HG03060 (cell line): ENCODE data around the gene MCM6.

Experiments
- ATAC-seq: cut with Tn5 transposase; IDR thresholded peaks from one replicate; pipeline ENCODE4 v1.9.1; 2021; ENCODE audit warnings: low read depth, moderate number of reproducible peaks; ENCODE audit not compliant: unreplicated experiment

MCM6 gene

DNA sequence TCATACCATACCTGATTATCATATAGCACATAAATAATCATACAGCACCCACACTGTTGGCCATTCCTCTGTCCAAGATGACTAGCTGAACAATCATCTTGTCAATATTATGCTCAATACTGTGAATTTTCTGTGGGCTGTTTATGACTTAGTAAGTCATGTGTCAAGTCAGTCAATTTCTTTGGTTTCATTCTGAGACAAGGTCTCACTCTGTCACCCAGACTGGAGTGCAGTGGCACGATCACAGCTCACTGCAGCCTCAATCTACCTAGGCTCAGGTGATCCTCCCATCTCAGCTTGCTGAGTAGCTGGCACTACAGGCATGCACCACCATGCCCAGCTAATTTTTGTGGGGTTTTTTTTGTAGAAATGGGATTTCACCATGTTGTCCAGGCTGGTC, 5.7 kb downstream of the MCM6 start:
- ATAC-seq = peak; percentile 46

DNA sequence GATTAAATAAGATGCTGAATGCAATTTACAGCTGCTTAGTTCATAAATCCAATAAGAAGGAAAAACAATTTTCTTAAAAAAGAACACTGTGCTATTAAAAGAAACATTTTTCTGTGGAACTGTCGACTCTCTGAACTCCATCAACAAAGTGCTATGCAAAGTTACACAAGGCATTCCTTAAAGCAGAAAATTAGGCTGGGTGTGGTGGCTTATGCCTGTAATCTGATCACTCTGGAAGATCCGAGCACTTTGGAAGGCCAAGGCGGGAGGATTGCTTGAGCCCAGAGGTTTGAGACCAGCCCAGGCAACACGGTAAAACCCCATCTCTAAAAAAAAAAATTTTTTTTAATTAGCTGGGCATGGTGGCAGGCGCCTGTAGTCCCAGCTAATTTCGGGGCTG, 13.0 kb downstream of the MCM6 start:
- ATAC-seq = no peak

DNA sequence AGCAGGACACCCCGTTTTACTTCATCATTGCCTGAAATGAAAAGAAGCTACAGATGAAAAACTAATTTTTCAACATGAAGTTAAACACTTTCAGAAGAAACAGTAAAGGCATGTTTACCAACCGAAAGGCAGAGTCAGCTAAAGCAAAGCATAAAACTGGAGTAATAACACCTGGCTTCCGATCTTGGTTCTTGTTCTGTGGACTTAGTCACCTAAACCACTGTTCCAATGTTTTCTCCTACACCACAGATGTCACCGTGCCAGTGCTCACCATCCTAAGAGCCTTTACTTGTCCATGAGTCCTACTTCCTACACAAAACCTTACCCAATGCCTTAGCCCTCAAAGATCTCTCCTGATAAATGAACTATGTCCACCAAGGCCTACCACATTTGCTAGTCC, 13.5 kb downstream of the MCM6 start:
- ATAC-seq = no peak

DNA sequence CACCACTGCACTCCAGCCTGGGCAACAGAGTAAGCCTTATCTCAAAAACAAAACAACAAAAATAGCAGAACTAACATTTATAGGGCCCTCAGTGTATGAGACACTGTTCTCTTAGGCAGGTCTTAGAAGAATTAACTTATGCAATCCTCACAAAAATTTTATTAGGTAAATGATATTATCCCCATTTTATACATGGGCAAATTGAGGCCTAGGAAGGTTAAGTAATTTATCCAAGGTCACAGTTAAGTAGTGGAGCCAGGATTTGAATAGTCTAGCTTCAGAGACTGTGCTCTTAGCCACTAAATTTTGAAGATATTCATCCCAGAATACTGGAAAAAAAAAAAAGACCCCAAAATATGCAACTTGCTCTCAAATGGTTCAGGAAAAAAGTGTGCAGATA, 22.8 kb downstream of the MCM6 start:
- no peak for ATAC-seq

DNA sequence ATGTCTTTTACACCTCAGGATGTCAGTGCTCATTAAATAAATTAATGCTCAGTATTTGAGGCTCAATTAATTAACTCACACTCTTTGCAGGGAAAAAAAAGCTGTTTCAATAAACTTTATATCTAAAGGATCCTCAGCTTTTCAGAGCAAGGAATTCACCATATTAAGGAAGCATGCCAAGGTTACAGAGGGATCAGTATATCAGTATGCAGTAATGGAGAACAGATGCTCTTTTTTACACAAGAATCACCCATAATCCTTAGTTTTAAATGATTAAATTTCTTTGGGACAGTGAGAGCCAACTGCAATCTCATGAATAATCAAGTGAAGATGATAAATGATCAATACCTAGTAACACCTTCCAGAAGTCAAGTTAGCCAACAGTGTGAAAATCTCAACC, 24.4 kb downstream of the MCM6 start:
- no peak for ATAC-seq

DNA sequence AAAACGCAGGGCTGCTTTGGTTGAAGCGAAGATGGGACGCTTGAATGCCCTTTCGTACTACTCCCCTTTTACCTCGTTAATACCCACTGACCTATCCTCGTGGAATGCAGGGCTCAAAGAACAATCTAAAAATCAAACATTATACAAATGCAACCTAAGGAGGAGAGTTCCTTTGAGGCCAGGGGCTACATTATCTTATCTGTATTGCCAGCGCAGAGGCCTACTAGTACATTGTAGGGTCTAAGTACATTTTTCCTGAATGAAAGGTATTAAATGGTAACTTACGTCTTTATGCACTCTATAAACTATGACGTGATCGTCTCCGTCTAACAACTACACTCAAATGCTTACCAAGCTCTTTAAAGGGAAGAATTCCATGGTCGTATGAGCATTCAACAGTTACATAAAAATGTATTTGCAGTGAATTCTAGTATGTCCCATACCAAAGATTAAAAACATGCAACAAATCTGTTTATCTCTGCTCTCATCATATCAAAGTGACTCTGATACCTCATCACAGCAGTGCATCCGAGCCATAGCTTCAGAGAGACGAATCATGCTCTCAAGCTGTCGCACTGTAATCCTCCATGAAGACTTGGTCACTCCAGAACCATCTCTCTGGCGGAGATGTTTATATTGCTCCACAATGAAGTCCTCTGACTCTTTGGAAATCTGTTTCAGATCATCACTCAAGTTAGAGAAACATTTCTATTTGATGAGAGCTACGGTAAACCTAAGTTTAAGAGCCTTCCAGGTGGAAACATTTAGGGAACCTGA, 25.2 kb downstream of the MCM6 start:
- no peak for ATAC-seq

DNA sequence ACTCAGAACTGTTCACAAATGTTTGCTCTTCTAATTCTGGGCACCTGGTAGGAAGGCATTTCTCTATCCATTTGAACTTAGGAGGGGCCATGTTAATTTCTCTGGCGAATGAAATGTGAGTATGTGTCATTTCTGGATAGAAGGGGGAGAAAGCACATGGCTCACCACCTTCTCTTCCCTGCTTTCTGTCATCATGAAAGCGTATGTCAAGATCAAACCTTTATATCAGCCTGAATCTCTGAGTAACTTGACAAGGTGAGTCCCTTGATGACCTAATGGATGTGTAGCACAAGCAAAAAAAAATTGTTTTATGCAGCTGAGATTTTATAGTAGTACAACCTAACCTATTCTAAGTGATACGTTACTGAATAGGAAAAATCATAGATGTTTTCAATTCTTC, 27.2 kb downstream of the MCM6 start:
- no peak for ATAC-seq

DNA sequence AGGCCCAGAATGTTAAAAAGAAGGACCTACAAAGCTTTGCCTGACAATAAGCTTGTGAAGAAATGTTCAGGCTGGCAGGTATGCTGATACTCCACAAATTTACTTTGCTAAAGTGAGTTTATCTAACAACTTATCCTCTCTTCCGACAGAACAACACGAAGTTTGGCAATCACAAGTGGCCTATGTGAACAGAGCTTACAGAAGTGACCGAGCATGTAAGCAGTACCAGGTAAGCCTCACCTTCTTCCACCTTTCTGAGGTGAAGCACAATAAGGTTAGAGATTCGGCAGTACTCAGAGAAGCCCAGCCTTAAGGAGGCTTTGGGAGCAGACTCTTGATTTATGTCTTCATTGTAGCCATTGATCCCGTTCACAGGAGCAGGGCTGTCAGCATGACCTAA, 30.2 kb downstream of the MCM6 start:
- no peak for ATAC-seq

DNA sequence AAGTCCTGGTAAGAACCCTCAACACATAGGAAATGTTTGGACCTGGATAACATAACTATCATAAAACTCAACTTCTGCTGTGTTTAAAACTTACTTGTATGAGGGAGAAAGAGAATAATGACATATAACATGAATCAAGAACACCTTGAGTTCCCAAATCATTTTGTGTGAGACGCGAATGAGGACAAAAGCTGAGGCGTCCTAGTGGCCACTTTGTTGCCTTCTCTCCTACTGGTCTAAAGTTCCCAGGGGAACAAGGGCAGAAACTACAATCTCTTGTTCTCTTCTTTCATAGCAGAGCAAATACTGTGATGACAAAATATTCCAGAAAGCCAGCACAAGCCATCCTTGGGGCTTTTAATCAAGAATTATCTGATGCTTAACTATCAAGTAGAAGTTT, 31.0 kb downstream of the MCM6 start:
- ATAC-seq = no peak

DNA sequence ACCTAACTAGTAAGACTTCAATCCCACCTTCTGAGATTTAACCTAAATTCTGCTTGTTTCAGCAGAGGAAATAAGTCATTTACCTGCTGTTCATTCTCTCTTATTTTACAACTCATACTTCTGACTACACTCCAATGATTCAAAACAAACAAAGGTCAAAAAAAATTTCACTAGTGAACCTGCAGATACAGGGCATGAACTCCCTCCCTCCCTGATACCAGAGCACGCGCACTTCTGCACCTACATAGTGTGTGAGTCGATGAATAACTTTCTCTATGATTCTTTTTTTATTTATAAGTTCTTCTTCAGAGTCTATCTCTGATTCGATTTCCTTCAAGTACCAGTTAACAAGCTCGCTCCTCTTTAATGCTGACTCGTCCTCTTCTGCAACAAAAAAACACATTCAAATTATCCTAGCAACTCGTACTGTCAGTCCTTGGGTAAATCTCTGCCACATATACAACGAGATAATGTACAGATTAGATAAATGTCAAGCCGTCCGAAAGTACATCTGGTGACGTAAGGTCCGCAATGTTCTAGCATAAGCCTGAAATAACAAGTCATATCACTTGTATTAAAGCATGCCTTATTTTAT, 31.8 kb downstream of the MCM6 start:
- no peak for ATAC-seq

DNA sequence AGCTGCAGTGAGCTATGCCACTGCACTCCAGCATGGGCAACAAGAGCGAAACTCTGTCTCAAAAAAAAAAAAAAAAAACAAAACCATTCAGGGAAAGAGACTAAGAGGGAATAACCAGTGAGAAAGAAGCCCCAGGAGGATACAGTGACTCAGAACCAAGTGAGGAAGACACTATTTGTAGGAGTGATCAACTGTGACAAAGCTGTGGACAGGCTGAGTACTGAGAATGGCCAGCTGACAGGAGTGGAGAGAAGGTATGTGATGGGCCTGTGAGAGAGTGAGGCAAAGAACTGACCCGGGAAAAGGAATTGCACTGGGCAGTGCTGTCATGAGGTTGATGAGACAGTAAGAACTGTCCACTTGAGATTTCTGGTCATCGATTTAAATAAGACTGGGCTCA, 32.6 kb downstream of the MCM6 start:
- ATAC-seq = no peak

DNA sequence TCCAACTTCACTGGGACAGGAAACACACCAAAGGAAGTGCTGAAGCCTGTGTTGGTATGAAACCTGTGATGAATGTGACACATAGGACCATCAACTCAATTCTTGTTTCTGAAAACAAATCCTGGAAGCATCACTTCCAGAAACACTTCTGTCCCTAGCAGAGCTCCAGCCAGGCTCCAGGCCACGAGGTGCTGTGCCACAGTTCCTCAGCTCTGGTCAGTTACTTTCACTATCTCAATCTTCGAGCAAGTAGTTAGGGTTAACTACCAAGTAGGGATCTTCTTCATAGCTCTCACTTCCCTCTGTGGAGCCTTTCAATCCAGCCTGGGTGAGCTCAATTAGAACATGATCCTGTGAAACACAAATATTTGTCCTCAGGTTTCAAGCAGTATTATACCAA, 35.6 kb downstream of the MCM6 start:
- no peak for ATAC-seq

DNA sequence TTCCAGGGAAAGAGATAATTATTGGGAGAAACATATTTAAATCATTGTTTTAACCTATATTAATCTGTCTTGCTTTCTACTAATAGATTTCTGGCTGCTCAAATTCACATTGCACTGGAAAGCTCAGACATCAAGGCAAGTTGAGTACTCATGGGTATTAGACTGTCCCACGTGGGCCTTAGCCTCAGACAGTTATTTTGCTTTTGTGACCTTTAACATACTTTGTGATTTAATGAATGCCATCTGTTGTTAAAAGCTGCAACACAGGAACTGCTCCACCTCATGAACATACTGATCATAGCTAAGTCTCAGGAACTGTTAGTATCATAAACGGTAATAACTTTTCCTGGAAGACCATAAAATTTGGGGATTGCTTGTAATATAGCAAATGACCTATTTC, 36.5 kb downstream of the MCM6 start:
- no peak for ATAC-seq

DNA sequence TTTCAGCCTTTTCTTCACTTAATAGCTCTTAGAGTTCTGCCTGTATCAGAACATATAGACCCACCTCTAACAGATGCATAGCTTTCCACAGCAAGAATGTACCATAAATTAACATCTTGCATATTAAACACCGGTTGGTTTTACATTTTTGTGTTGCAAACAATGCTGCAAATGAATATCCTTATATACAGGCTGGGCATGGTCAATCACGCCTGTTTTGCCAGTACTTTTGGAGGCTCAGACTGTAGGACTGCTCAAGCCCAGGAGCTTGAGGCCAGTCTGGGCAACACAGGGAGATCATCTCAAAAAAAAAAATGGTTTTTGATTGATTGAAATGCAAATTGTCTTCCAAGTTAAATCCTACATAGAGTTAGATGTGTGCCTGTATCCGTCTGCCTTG, 37.7 kb downstream of the MCM6 start:
- no peak for ATAC-seq

DNA sequence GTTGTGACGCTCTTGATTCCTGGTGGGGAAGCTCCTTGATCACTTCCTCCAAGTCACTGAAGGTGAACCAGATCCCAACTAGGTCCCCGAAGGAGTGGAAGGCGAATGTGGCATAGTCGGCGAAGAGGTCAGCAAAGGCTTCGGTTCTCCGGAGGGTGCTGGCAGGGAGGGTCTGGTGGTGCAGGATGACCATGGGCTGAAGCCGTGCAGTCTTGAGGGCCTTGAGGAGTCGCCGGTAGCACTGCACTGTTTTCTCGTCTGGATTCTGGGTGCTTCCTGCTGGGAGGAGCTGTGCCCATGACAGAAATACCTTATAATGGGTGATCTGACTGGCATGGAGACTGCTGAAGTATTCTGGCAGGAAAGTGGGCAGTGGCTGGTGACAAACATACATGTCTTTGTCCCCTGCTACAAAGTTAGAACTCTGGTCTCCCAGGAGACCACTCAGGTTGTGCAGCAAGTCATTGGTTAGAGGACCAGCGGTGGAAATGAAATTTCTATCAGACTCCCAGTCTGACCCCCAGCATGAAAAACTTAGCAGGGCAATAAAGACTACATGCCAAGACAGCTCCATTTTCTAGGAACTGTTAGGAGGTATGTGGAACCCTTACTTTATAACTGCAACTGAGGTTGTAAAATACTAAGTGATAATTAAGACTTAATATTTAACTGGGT, 39.5 kb downstream of the MCM6 start, which contains the start of gene LCT:
Gene LCT, minus strand, starts transcription at position 589 of the 675 bp plus-strand sequence. Its CDS starts 15 bp downstream, at position 574.
- ATAC-seq = no peak

DNA sequence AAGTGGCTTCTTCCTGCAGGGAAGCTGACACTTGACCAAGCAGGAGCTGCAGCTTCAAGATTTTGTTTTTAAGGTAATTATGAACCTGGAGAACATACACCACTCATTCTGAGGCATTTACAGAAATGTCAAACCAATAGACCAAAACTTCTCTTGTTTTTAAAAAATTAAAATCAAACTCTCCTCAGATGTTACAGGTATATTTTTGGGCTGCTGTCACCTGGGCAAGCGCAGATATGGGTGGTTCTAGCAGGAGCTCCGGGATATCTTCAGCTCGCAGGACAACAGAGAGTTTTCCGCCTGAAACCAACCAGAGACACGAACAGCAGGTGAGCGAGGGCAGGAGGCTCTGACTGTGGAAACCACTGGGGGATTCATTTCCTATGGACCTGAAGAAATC, 43.4 kb downstream of the MCM6 start:
- no peak for ATAC-seq

DNA sequence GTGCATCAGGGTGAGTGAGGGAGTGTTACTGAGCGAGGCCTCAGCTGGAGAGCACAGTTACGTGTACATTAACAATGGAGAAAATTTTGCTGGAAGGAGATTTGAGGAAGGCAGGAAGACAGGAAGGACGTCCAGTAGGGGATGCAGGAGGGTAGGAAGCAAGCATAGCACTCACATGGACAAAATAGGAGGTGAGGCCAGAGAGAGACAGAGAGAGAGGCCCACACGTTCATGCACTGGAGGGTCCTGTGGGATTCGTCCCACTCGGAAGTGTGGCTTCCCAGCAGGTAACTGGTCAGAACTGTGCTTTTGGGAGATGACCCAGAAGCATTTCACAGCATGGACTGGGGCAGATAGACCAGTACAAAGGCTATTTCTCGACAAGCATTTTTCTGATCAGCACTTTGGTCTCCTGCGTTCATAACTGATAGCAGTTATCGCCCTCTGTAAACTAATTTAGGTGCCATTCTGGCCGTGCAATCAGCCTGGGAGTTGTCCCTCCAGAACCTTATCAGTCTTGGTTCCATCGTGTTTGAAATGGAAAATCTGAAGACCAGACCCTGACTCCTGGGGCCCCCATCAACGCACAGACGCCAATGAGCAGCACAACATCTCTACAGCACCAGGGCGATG, 44.9 kb downstream of the MCM6 start:
- no peak for ATAC-seq

DNA sequence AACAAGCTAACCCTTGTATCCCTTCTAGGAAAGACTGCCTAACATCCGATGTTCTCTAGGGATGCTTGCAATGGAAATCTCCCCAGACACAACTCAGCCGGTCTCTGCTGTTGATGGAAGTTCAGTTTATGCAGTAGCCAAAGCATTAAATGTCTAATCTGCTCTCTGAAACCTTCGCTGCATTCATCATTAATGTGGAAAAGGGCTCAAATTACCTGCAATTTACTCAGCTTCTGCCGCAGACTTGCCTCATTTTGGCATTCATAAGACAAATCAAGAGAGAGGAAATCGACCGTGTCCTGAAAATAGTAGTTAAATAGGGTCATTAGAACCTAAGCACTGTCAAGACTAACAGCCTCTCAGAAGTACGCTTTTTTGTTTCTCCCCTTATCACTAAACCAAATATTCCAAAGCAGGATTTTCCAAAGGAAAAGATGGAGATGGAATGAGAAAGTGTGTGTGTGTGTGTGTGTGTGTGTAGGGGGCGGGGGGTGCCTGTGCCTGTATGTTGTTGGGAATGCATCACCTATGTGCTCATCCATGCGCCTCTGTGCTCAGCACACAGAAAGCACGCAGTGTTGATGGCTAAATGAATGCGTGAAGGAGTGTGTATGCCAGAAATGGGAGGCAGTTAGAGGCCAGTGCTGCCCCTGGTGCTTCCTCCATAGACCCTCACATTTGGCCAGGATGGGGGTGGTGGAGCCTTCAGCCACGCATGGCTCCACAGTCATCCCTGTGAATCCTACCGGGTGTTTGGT, 46.7 kb downstream of the MCM6 start:
- ATAC-seq = no peak

DNA sequence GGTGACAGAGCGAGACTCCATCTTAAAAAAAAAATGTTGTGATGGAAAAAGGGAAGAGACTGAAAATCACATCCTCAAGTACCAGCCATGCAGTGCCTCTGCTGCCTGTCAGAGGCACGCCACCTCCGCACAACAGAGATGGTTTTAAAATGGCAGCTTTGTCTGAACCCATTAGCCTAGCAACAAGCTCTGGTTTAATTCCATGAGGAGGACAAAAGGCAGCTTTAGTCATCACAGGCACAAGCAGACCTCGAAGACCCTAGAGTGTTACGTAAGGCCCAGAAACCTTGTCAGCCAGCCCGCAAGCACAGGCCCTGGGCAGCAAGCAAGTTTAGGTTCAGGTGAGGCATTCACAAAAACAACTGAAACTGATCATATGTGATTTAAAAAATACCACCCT, 49.7 kb downstream of the MCM6 start:
- ATAC-seq = no peak

DNA sequence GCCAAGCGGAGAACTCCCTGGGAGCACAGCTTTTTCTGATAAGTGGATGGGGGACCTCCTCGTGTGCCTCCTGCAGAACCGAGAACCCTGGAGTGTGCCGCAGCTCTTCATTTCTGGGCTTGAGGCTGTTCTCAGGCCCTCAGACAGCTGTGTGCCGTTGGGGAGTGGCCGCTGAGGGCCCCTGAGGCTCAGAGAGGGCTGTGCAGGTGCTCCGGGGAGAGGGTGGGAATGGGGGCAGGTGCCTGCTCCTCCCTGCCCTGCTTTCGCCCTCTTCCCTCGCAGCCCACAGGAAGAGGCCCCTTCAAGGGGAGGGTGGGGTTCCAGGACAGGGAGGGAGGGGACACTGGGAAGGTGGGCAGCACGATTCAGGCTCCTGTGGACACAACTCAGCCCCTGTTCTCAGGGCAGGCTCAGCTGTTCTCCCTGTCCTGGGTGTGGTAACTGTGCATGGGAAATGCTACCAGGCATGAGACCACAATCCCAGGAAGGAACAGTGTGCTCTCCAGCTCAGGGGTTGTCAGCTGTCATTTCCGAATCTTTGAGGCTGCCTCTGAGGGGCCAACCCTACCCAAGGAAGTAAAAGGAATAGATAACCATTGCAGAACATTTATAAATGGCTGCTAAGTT, 50.6 kb downstream of the MCM6 start:
- ATAC-seq = no peak
